ENCODE data around the gene TCF7L2.

- TF ChIP-seq, protein P1, sequence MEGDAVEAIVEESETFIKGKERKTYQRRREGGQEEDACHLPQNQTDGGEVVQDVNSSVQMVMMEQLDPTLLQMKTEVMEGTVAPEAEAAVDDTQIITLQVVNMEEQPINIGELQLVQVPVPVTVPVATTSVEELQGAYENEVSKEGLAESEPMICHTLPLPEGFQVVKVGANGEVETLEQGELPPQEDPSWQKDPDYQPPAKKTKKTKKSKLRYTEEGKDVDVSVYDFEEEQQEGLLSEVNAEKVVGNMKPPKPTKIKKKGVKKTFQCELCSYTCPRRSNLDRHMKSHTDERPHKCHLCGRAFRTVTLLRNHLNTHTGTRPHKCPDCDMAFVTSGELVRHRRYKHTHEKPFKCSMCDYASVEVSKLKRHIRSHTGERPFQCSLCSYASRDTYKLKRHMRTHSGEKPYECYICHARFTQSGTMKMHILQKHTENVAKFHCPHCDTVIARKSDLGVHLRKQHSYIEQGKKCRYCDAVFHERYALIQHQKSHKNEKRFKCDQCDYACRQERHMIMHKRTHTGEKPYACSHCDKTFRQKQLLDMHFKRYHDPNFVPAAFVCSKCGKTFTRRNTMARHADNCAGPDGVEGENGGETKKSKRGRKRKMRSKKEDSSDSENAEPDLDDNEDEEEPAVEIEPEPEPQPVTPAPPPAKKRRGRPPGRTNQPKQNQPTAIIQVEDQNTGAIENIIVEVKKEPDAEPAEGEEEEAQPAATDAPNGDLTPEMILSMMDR (IDR thresholded peaks at IDR 0.05; ENCODE audit: insufficient read depth, low read length), result no peak
- TF ChIP-seq POLR2AphosphoS5 (IDR thresholded peaks at IDR 0.05; ENCODE audit: low read depth) (no peak), SPI1 (IDR thresholded peaks at IDR 0.05; ENCODE audit: borderline replicate concordance, low read depth) (no peak), REST (IDR thresholded peaks at IDR 0.05; ENCODE audit: insufficient replicate concordance, low read depth) (no peak), GABPA (IDR thresholded peaks at IDR 0.05; ENCODE audit: low read depth) (no peak)
Measured at GRCh38 chr10:113068178-113068890, 118.3 kb downstream of the TCF7L2 start.
